Esophagus mucosa (tissue), 1 donor: ENCODE measurements around the gene APPL2. TPM values are rescaled to one million over a fixed set of nuclear protein-coding genes. Genes with fewer than 3 reads are reported as not detected.
"Not testable (repeated sequence)": the region's sequence is repeated elsewhere in the genome, so short reads cannot be mapped to it uniquely, and the experiment has no call there.

Source experiments
- ATAC-seq: fragments of 200-7000 bp; cut with Tn5 transposase; one replicate; pipeline ENCODE4 v1.9.1; 2020
- total RNA-seq: library from RNA; stranded (reverse); gene quantifications from one replicate; pipeline ENCODE4 v1.2.4, GENCODE V29; 2023
- donor health status: DM: yes; HTN: yes; CAD: no.

The APPL2 gene
- total RNA-seq, 1 donor from 2014 or later = 27.0 TPM

- not testable (repeated sequence) for ATAC-seq
These were observed 20.5 kb upstream of the APPL2 start for GRCh38 chr12:105256431-105256830.

GRCh38 chr12:105256011-105256410 lies 20.0 kb upstream of the APPL2 start:
- ATAC-seq = no peak

- peak; percentile 99 for ATAC-seq
These were observed 18.0 kb upstream of the APPL2 start for GRCh38 chr12:105253866-105254513.

- ATAC-seq = no peak
These were observed 16.9 kb upstream of the APPL2 start for GRCh38 chr12:105252901-105253300.

GRCh38 chr12:105245776-105246427 lies 9.9 kb upstream of the APPL2 start:
- ATAC-seq = not testable (repeated sequence)

- ATAC-seq = no peak
These were observed 9.3 kb upstream of the APPL2 start for GRCh38 chr12:105245291-105245690.

GRCh38 chr12:105240228-105240627 lies 4.3 kb upstream of the APPL2 start:
- no peak for ATAC-seq

GRCh38 chr12:105239304-105239703 lies 3.3 kb upstream of the APPL2 start:
- ATAC-seq = no peak

- no peak for ATAC-seq
These were observed 1.7 kb upstream of the APPL2 start for GRCh38 chr12:105237666-105238065.

GRCh38 chr12:105235281-105235731 lies 668 bp downstream of the APPL2 start:
- ATAC-seq = peak; percentile 40

GRCh38 chr12:105234197-105234596 lies 1.8 kb downstream of the APPL2 start:
- no peak for ATAC-seq

GRCh38 chr12:105233041-105233905 lies 2.7 kb downstream of the APPL2 start:
- no peak for ATAC-seq

GRCh38 chr12:105231396-105231795 lies 4.6 kb downstream of the APPL2 start:
- peak; percentile 14 for ATAC-seq

GRCh38 chr12:105229371-105229770 lies 6.6 kb downstream of the APPL2 start:
- no peak for ATAC-seq

- ATAC-seq = no peak
These were observed 7.0 kb downstream of the APPL2 start for GRCh38 chr12:105228966-105229365.

- ATAC-seq = no peak
These were observed 7.5 kb downstream of the APPL2 start for GRCh38 chr12:105228494-105228893.

- ATAC-seq = no peak
These were observed 8.1 kb downstream of the APPL2 start for GRCh38 chr12:105227879-105228278.

- no peak for ATAC-seq
These were observed 9.8 kb downstream of the APPL2 start for GRCh38 chr12:105226219-105226618.

GRCh38 chr12:105225505-105226015 lies 10.4 kb downstream of the APPL2 start:
- ATAC-seq = no peak

- ATAC-seq = no peak
These were observed 11.6 kb downstream of the APPL2 start for GRCh38 chr12:105224399-105224798.

GRCh38 chr12:105223884-105224283 lies 12.1 kb downstream of the APPL2 start:
- ATAC-seq = no peak

GRCh38 chr12:105223352-105223845 lies 12.6 kb downstream of the APPL2 start:
- ATAC-seq = no peak
